Mesodermal cell (in vitro differentiated cells): ENCODE results near the gene GIMAP8.
"Not testable (repeated sequence)": the region's sequence is repeated elsewhere in the genome, so short reads cannot be mapped to it uniquely, and the experiment has no call there.

Experiments
- H3K27ac ChIP-seq: 2 replicates; pipeline ENCODE4 v1.7.0; 2013; ENCODE audit warnings: mild to moderate bottlenecking, low read depth, low read length, moderate library complexity; ENCODE audit not compliant: severe bottlenecking
- H3K36me3 ChIP-seq: 2 replicates; pipeline ENCODE4 v1.7.1; 2013; ENCODE audit warnings: mild to moderate bottlenecking, low read length, moderate library complexity; ENCODE audit not compliant: control insufficient read depth, insufficient read depth
- H3K4me1 ChIP-seq: one replicate; pipeline ENCODE4 v1.7.1; 2013; ENCODE audit warnings: mild to moderate bottlenecking, low read length; ENCODE audit not compliant: insufficient read depth, control insufficient read depth, poor library complexity, severe bottlenecking
- H3K4me3 ChIP-seq: 2 replicates; pipeline ENCODE4 v1.7.0; 2013; ENCODE audit warnings: low read length, control low read depth, mild to moderate bottlenecking; ENCODE audit not compliant: insufficient read depth, poor library complexity, severe bottlenecking; ENCODE audit errors: extremely low read depth
- H3K9me3 ChIP-seq: 2 replicates; pipeline ENCODE4 v1.7.1; 2013; ENCODE audit warnings: mild to moderate bottlenecking, low read length, moderate library complexity; ENCODE audit not compliant: control insufficient read depth
- WGBS, 2 experiments: methylation state at CpG; one replicate each; pipeline ENCODE4 v1.1.5; 2013; ENCODE audit warnings: missing lambda C conversion rate in 2 of 2; ENCODE audit not compliant: insufficient coverage in 2 of 2; 5-methylcytosine and 5-hydroxymethylcytosine counted together

Gene GIMAP8

DNA sequence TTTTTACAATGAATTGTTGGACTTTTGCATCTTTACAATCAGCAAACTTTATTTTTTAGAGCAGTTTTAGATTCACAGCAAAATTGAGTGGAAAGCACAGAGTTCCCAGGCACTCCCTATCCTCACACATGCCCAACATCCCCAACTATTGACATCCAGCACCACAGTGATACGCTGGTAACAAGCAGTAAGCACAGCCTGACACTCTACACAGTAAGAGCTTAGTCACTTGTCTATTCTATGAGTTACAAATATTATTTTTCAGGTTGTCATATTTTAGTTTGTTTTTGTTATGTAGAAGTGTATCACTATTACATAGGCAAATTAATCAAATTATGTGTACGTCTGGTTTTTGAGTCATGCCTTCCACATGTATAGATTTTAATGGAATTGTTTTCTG lies 37.2 kb downstream of the GIMAP8 start:
- Histone ChIP-seq H3K4me3 (no peak overlapping the region), H3K36me3 (no peaks in the 10 kb centered on the region), H3K27ac (no peak overlapping the region), H3K9me3 (no peaks in the 10 kb centered on the region), H3K4me1 (no peaks in the 10 kb centered on the region)
- no CpG with 5 or more reads among the region's 2 CpGs for WGBS, 2 experiments

DNA sequence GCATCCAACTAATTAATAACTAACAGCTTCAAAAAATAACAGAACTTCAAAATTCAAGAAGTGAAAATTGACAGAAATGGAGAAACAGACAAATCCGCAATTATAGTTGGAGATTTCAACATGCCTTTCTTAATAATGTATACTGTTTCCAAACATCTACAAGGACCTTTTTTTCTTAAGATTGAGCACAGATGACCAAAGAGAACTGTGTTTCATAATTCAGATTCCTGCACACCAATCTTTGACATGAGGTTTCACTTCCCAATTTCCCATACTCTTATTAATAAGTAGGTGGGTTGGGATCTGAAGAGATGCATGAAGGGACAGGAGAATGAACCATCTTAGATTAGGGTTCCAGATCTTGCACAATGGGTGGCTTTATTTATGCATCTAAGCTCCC lies 39.4 kb downstream of the GIMAP8 start:
- Histone ChIP-seq H3K9me3 (no peaks in the 10 kb centered on the region), H3K4me3 (no peak overlapping the region)

GRCh38 chr7:150493442-150493841 lies 43.0 kb downstream of the GIMAP8 start:
- no CpG with 5 or more reads among the region's 3 CpGs for WGBS, 2 experiments
- not testable (repeated sequence) for H3K9me3 ChIP-seq, H3K4me3 ChIP-seq

More for the DNA sequence above, 39.4 kb downstream of the GIMAP8 start:
- Histone ChIP-seq H3K36me3 (no peaks in the 10 kb centered on the region), H3K27ac (no peak overlapping the region), H3K4me1 (no peaks in the 10 kb centered on the region)
- WGBS, 2 experiments, result 80 to 100% methylated on average over 1 of the region's 1 CpG

GRCh38 chr7:150502519-150502918 lies 52.1 kb downstream of the GIMAP8 start:
- H3K9me3 ChIP-seq, result no peaks in the 10 kb centered on the region
- H3K36me3 ChIP-seq, result no peaks in the 10 kb centered on the region
- H3K27ac ChIP-seq, result no peak overlapping the region
- no peak overlapping the region for H3K4me3 ChIP-seq
- H3K4me1 ChIP-seq, result no peaks in the 10 kb centered on the region

More at GRCh38 chr7:150493442-150493841, 43.0 kb downstream of the GIMAP8 start:
- not testable (repeated sequence) for H3K36me3 ChIP-seq, H3K4me1 ChIP-seq, H3K27ac ChIP-seq

- no peak overlapping the region for H3K27ac ChIP-seq
- no peak overlapping the region for H3K4me3 ChIP-seq
- H3K36me3 ChIP-seq, result no peaks in the 10 kb centered on the region
- no peaks in the 10 kb centered on the region for H3K4me1 ChIP-seq
- no peaks in the 10 kb centered on the region for H3K9me3 ChIP-seq
- WGBS, 2 experiments, result 96 to 100% methylated on average over 1 to 4 of the region's 4 CpGs
Measured at GRCh38 chr7:150503155-150503554, 52.7 kb downstream of the GIMAP8 start.

DNA sequence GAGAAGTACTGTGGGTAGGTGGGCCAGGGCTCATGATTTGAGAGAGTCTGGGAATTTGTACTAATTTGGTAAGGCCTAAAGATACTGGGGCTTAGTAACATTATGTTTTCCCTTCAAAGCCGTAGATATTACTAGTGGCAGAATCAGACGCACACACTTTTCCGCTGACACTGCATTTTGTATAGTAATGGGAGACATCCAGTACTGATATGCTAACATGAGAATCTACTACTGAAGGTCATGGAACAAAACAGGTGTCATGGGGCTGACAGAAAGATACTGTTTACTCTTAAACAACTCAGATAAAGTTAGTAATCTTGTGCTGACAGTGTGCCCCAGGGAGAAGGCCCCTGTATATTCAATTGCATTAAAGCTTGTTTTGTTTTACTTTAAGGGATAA lies 53.2 kb downstream of the GIMAP8 start:
- Histone ChIP-seq H3K4me3 (no peak overlapping the region), H3K4me1 (no peaks in the 10 kb centered on the region), H3K9me3 (no peaks in the 10 kb centered on the region), H3K36me3 (no peaks in the 10 kb centered on the region), H3K27ac (no peak overlapping the region)
- WGBS, 2 experiments, result 95 to 100% methylated on average over 1 to 3 of the region's 3 CpGs

DNA sequence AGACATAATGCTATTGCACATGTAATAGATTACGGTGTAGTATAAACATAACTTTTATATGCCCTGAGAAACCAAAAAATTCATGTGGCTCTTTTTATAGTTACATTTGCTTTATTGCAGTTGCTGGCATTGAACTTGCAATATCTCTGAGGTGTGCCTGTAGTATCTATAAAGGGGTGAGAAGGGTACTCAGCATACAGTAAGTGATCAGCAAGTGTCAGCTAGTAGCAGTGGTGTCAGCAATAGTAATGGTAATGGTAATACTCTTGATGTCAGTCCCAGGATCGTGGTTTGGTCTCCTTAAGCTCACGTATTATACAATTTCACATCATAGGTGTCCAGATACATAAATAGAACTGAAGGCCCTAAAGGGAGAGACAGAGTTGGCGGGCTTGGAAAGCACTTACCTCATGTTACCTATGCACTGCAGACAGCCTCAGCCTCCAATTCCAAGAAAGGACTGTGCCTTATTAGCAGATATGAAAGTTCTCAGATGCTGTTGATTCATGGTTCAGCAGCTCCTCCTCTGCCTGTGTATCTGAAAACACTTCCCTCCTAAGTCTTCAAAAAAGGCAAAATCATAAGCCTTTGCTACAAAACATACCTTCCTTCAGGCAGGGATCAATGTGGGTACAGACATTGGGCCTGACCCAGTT lies 57.6 kb downstream of the GIMAP8 start:
- Histone ChIP-seq H3K9me3 (no peaks in the 10 kb centered on the region), H3K36me3 (no peaks in the 10 kb centered on the region), H3K4me3 (no peak overlapping the region), H3K27ac (no peak overlapping the region), H3K4me1 (no peaks in the 10 kb centered on the region)
- WGBS, 2 experiments, result 83% methylated on average over 1 of the region's 4 CpGs; no CpG with 5 or more reads in 1 of the 2 experiments

DNA sequence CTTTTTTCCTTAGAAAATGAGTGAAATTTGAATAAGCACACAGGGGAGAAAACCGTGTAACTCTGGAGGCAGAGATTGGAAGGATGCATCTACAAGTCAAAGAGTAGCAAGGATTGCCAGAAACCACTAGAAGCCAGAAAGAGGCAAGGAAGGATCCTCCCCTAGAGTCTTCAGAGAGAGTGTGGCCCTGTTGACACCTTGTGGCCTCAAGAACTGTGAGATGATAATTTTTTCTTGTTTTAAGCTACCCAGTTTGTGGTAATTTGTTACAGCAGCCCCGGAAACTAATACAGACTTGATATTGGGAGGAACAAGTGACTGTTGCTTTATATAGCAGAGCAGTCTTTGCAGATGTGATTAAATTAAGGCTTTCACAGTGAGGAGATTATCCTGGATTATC lies 60.6 kb downstream of the GIMAP8 start:
- WGBS, 2 experiments, result 66 to 68% methylated on average over 2 of the region's 2 CpGs

DNA sequence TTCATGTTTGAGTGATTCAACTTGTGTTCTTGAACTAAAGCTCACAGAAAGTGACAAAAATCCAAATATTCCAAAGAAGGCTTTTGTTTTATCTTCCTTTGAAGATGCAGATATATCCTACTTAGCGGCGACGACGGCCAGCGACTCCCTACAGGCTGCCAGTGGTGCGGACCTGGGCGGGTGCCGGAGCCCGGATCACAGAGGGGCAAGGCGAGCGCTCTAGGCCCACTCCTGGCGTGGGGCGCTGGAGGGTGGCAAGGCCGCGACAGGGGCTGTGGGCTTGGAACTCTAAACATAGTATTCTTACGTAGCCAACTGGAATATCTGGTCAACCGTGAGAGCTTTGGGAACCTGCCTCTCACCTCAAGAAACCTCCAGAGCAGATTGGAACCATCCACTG lies 63.3 kb downstream of the GIMAP8 start:
- Histone ChIP-seq H3K4me3 (no peak overlapping the region), H3K27ac (no peak overlapping the region), H3K9me3 (no peaks in the 10 kb centered on the region), H3K36me3 (no peaks in the 10 kb centered on the region), H3K4me1 (no peaks in the 10 kb centered on the region)
- WGBS, 2 experiments, result 97 to 98% methylated on average over 15 to 17 of the region's 17 CpGs

More for the DNA sequence above, 60.6 kb downstream of the GIMAP8 start:
- H3K27ac ChIP-seq, result no peak overlapping the region
- no peaks in the 10 kb centered on the region for H3K9me3 ChIP-seq
- no peaks in the 10 kb centered on the region for H3K4me1 ChIP-seq
- H3K36me3 ChIP-seq, result no peaks in the 10 kb centered on the region
- no peak overlapping the region for H3K4me3 ChIP-seq

DNA sequence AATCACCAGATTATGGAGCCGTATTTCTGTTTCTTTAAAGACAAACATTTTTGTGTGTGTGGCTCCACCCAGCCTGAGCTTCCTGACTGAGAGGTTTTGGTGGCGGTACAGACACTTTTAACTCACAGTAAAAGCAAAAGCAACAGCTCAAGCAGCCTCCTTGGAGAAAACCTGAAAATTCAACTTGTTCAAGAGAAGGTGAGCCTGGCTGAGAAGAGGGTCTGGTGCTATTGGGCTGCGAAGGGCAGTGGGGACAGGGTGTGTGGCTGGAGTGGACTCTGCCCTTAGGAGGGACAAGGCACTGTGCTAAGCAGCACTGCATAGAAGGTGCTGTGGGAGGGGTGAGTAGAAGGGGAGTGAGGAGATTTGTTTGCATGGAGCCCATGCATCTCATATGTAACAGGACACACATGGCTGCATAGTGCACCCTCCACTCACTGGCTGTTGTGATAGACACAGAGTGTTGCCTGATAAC lies 64.4 kb downstream of the GIMAP8 start, which contains the start of gene GIMAP7:
TSS of gene GIMAP7 (plus strand) at position 125 of the 475 bp plus-strand sequence. CDS start 5,103 bp downstream, outside the sequence.
- H3K4me1 ChIP-seq, result no peaks in the 10 kb centered on the region
- H3K4me3 ChIP-seq, result no peak within 1 kb of the TSS
- no peaks in the 10 kb centered on the region for H3K36me3 ChIP-seq
- WGBS, 2 experiments, result 80 to 93% methylated on average over 2 of the region's 3 CpGs
- no peak within 1 kb of the TSS for H3K27ac ChIP-seq
- no peaks in the 10 kb centered on the region for H3K9me3 ChIP-seq
